HG03064 (cell line): ENCODE measurements around the gene CCPG1.
A peak's percentile ranks its signal among the peaks of the same experiment; 100 is the strongest.

Source experiments
- ATAC-seq: cut with Tn5 transposase; IDR thresholded peaks from one replicate; pipeline ENCODE4 v1.9.1; 2021; ENCODE audit warnings: low read depth; ENCODE audit not compliant: unreplicated experiment

Gene CCPG1

DNA sequence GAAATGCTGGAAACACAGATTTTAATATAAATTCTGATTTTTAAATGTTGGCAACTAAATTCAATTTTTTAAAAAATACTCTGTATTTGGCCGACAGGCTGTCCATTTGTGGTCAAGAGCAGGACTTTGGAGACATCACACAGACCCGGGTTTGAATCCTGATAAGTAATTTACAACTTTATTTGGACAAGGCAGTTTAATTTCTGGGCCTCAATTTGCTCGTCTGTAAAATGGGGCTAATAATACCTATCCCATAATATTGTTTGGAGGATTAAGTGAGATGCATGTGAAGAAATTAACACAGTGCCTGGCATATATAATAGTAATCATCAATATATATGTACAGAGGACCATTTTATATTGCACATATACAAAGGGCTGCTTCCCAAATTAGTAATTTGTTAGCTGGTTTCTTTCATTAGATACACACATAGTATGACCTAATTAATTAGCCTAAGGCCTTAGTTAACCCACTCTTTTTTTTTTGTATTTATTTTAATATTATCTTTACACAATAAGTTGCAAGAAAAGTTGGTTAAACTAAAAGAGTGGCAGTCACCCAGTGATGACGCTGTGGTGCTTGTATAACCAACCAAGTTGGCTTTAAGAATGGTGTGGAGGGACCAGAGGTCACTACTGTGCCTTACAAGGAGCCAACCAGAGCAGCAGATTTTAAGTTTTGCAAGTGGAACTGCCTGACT lies 88.5 kb downstream of the CCPG1 start:
- peak; percentile 39 for ATAC-seq

DNA sequence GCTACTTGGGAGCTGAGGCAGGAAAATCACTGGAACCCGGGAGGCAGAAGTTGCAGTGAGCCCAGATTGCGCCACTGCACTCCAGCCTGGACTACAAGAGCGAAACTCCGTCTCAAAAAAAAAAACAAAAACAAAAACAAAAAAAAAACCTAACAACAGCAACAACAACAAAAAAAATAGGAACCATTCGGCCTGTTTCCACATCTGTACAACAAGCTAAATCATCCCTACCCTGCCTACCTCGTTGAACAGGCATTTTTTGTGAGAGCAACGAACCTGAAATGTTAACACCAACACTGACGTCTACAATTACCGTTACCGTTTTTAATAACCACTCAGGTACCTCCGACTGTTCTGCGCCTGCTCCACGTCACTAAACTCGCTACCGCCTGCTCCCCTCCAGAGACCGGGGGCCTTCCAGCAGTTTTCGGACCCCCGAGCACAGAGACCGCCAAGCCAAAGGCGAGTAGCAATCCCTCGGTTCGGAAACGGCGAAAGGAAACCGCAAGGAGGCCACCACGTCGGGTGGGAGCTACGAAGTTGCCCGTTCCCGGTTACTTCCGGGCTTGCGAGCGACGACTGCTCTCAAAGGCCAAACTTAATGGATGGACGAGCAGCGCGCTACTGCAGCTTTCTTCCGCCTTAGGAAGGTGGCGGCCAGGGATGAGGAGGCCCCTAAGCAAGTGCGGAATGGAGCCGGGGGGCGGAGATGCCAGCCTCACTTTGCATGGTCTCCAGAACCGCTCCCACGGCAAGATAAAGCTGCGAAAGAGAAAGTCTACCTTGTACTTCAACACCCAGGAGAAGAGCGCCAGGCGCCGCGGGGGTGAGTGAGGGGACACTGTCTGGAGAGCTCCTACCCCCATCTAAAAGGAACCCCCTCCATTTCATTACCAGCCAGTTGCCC lies 89.3 kb downstream of the CCPG1 start, which contains the start of the genes PIGB and PIGBOS1:
TSS of gene PIGB (plus strand) at position 635 of the 907 bp plus-strand sequence. CDS start at position 664, 29 bp downstream.
TSS of gene PIGBOS1 (minus strand) at position 536 of the 907 bp plus-strand sequence. CDS start 1,331 bp downstream, outside the sequence.
- ATAC-seq, result peak; percentile 90
